Fibroblast of mammary gland (primary cell): Measurements from ENCODE around the gene MGRN1.

Experiments
- DNase-seq: peaks from one replicate; pipeline ENCODE4 v3.0.0-alpha.2; 2010; ENCODE audit warnings: low read depth
- H3K4me3 ChIP-seq: 2 replicates; pipeline ENCODE4 v1.5.1; 2011; ENCODE audit warnings: low read depth, mild to moderate bottlenecking, low read length, moderate library complexity; ENCODE audit not compliant: control insufficient read depth
- TF ChIP-seq, protein P1 (sequence below): conservative IDR thresholded peaks from 2 replicates; pipeline ENCODE4 v1.5.1; 2011; ENCODE audit warnings: low read depth, low read length, inconsistent platforms; ENCODE audit not compliant: control insufficient read depth, insufficient read depth

The MGRN1 gene

DNA sequence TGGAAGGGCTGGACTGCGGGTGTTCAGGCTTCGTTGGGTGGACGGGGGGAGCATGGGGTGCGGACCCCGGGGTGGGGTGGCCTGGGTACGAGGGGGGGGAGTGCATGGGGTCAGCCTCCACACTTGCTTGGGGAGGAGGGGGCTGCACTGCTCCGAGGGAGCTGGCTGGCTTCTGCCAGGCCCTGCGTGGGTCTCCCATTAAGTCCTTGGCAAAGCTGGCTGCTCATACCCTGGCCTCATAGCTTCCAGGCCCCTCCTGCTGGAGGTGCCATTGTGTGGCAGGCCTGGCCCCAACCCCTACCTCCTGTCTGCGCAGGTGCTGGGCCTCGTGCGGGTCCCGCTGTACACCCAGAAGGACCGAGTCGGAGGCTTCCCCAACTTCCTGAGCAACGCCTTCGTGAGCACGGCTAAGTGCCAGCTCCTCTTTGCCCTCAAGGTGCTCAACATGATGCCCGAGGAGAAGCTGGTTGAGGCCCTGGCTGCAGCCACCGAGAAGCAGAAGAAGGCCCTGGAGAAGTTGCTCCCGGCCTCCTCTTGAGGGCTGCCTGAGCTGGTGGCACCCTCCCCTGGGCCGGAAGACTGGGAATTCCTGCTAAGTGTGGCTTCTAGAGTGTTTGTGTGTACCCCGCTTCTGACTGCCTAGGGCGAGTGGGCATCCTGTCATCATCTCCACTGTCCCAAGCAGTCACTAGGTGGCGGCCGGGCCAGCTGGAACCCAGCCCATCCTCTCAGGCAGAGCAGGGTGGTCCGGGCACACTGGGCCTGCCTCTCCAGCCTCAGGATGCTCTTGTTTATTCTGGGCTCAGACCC lies 70.2 kb downstream of the MGRN1 start:
- H3K4me3 ChIP-seq = peak overlapping the region; percentile 70
- no peak for DNase-seq
- TF ChIP-seq, protein P1, sequence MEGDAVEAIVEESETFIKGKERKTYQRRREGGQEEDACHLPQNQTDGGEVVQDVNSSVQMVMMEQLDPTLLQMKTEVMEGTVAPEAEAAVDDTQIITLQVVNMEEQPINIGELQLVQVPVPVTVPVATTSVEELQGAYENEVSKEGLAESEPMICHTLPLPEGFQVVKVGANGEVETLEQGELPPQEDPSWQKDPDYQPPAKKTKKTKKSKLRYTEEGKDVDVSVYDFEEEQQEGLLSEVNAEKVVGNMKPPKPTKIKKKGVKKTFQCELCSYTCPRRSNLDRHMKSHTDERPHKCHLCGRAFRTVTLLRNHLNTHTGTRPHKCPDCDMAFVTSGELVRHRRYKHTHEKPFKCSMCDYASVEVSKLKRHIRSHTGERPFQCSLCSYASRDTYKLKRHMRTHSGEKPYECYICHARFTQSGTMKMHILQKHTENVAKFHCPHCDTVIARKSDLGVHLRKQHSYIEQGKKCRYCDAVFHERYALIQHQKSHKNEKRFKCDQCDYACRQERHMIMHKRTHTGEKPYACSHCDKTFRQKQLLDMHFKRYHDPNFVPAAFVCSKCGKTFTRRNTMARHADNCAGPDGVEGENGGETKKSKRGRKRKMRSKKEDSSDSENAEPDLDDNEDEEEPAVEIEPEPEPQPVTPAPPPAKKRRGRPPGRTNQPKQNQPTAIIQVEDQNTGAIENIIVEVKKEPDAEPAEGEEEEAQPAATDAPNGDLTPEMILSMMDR = no peak

DNA sequence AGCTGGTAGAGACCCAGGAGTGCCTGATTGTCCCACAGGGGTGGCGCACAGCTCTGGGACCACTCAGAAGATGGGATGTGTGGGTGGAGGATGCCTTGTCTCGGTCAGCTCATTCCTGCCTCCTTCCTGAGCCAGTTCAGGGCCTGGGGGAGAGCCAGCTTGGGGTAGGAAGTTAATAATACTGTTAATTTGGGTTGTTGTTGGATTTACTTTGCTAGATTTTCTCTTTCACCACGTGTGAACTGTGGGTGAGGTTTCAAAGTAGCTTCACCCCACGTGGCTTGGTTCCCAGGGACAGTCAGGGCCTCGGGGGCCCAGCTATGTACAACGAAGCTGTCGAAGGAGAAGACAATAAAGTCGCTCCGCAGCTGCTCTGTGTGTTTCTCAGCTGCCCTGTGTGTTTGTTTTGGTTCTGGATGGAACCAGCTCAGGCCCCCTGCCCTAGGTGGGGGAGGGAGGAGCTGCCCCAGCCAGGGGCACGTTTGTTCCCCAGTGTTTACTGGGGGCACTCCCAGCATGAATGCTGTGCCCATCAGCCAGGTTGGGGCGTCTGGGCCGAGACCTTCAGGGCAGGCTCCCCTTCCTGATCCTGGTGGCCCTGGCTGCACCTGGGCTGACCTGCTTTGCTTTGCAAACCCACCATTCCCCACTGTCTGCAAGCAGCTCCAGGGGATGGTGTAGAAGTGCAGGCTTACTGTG lies 71.0 kb downstream of the MGRN1 start:
- no peak for DNase-seq
- TF ChIP-seq, protein P1 = no peak
- H3K4me3 ChIP-seq = no peak overlapping the region

DNA sequence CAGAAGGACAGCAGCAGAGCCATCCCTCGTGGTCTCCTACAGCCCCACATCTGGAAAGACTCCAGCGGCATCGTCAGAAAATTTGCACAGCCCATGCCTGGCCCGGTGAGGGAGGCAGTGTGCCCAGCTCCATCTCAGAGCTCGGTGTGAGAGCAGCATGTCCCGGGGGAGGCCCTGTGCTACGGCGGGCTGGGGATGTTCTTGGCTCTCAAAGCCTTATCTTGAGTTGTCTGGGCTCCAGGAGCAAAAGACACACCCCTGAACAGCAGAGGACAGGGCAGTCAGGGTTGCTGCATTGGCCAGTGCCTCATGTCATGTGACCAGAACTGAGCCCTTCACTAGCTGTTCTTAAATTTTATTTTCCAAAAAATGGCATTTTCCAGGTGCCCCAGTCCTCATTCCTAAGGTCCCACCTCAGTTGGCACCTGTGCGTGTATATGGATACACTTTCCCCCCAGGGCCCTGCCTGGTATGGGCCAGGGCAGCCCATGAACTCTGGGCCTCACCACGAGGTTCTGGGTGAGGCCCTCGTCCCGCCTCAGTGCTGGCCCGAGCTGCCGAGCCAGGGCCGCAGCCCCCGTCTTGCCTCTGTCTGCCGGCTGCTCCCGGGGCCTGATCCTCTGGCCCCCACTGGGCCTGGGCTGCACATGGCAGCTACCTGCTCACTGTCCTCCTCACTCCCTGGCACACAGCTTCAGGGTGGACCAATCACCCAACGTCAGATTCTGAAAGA lies 71.7 kb downstream of the MGRN1 start:
- TF ChIP-seq, protein P1 = no peak
- H3K4me3 ChIP-seq = no peak overlapping the region
- DNase-seq = peak; percentile 37

DNA sequence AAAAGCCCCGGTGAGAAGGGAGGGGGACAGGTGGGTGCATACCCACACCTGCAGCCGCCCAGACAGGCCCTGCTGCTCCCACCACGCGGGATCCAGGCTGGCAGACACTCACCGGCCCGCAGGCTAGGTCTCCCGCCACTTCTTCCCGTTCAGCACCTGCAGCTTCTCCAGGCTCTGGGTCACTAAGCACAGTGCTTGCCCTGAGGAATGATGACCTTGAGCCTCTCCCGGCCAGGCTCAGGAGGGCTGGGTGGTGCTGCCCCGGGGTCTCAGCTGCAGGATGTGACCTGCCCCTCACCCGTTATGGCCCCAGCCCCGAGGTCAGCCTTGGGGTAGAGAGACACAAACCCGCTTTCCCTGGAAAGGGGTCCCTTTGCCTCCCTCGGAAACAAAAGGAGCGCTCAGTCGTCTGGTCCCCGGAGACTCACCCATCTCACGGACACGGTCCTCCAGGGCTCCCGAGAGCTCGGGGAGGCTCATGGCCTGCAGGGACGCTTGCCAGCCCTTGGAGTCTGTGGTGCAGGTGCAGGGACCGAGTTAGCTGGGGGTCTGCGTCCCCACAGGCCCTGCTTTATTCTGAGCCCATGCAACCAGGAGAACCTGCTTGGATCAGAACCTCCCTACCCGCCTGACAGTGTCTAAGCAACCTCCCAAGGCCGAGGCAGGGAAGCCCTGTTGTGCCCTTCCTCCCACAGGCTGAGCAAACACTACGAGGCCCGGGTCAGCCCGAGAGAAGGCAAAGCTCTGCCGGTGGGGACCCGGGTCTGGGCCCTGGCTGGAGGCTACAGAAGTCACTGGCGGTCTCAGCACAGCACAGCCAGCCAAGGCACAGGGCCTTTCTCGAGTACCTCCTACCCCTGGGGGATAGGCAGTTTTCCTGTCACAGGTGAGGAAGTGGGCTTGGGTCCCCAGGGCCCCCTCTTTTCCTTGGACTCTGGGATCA lies 72.5 kb downstream of the MGRN1 start:
- H3K4me3 ChIP-seq = no peak overlapping the region
- TF ChIP-seq, protein P1 = no peak
- no peak for DNase-seq

DNA sequence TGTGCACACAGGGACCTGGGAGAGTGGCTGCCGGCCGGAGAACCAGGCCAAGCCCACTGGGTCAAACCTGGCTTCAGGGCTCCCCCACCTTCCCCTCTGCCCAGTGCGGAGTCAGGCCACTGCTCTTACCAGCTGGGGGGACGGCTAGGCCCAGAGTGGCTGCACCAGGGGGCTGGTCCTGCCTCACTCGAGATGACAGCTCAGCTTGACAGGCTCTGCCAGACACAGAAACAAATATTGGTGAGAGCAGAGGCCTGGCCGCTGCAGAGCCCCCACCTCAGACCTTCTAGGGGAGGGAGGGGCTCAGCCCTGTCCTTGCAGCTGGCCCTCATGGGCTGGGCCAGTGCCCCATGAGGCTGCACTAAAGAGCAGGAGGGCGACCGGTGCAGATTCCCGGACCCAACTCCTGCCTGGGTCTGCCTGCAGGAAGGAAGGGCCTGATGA lies 73.2 kb downstream of the MGRN1 start:
- DNase-seq = no peak
- TF ChIP-seq, protein P1 = no peak
- no peak overlapping the region for H3K4me3 ChIP-seq
